GM10266 (cell line): Measurements from ENCODE around the gene GIMAP8.
A peak's percentile ranks its signal among the peaks of the same experiment; 100 is the strongest.

ENCODE experiments used
- DNase-seq: peaks from one replicate; pipeline ENCODE4 v3.0.0; 2012; ENCODE audit errors: extremely low spot score
- CTCF ChIP-seq: IDR thresholded peaks from 2 replicates; pipeline ENCODE4 v1.5.1; 2012; ENCODE audit warnings: mild to moderate bottlenecking, low read depth; ENCODE audit not compliant: control insufficient read depth, insufficient read depth; ENCODE audit errors: missing control alignments

Gene GIMAP8

GRCh38 chr7:150408393-150409299 is 41.8 kb upstream of the GIMAP8 start:
- DNase-seq: peak; percentile 58
- no peak for TF ChIP-seq CTCF

GRCh38 chr7:150409300-150410030 is 41.0 kb upstream of the GIMAP8 start:
- TF ChIP-seq CTCF: no peak

GRCh38 chr7:150410131-150410530 is 40.3 kb upstream of the GIMAP8 start:
- no peak for TF ChIP-seq CTCF
- DNase-seq: no peak

More at GRCh38 chr7:150409300-150410030, 41.0 kb upstream of the GIMAP8 start:
- DNase-seq: no peak

- no peak for TF ChIP-seq CTCF
- no peak for DNase-seq
Measured at GRCh38 chr7:150410680-150411346, 39.6 kb upstream of the GIMAP8 start.

GRCh38 chr7:150411606-150412005 is 38.8 kb upstream of the GIMAP8 start:
- no peak for TF ChIP-seq CTCF
- DNase-seq: no peak

- TF ChIP-seq CTCF: no peak
- DNase-seq: no peak
Measured at GRCh38 chr7:150412016-150412415, 38.4 kb upstream of the GIMAP8 start.
